Measurements from ENCODE around the gene MRM1. TPM values are rescaled to one million over a fixed set of nuclear protein-coding genes. Genes with fewer than 3 reads are reported as not detected.
A peak's percentile ranks its signal among the peaks of the same experiment; 100 is the strongest.

The MRM1 gene
- total and polyA plus RNA-seq, 2 experiments from 2014 or later: 7.6 to 20.4 TPM

DNA sequence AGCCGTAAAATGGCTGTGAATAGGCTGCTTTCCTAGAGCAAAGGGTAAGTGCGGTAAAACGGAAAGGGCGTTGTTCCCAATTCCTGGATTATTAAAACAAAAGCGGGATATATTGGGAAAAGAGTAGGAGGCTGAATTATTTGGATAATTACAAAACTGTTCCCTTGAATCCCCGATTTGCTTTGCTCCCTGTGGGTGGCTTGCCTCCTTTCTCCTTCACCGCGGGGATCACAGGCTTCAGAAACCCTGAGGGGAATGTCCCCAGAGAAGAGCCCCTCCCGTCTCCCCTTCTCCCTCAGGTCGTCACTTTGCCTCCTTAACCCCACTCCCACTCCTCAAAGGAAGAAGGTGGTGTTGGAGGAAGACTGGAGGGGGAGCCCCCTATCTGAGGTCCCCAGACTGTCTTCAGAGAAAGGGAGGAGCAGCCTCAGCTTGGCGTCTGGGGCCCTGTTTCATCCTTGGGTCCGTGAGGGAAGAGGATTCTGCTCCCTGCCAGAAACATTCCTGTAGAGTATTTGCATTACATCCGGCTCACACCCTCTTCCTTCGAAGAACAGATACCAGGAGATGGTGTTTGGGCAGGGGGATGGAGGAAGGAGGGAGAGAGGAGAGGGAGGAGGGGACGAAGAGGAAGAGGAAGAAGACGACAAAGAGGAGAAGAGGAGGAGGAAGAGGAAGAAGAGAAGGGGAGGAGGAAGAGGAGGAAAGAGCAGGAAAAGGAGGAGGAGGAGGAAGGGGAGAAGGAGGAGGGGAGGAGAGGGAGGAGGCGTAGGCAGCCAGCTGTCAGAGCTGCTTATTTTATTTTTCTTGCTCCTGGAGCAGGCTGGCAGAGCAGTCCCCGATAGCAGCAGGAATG lies 31.8 kb downstream of the MRM1 start:
- no peak overlapping the region for H3K27ac Mint-ChIP-seq
- H3K4me3 ChIP-seq: peak overlapping the region; percentile 46
- peaks cover 22% of the 10 kb centered on the region for H3K27me3 Mint-ChIP-seq (ENCODE audit: insufficient read depth, low read depth, poor library complexity)
- peak overlapping the region; percentile 47 for H3K4me3 Mint-ChIP-seq
- peak overlapping the region; percentile 73 for H2AFZ ChIP-seq
- H3K27me3 ChIP-seq (ENCODE audit: insufficient read depth): no peaks in the 10 kb centered on the region; the same call in none of the 2 replicates
- peak overlapping the region; percentile 80 for H3K4me2 ChIP-seq
- no peaks in the 10 kb centered on the region for H3K36me3 Mint-ChIP-seq (ENCODE audit: low read depth)
- H3K9me2 ChIP-seq (ENCODE audit: insufficient read depth): no peaks in the 10 kb centered on the region
- no peak overlapping the region for H3K27ac ChIP-seq (ENCODE audit: low read depth)
- peaks cover 23% of the 10 kb centered on the region for H3K4me1 ChIP-seq (ENCODE audit: insufficient read depth)
- H3K79me2 ChIP-seq (replicated peaks; ENCODE audit: insufficient read depth): no peaks in the 10 kb centered on the region
- TF ChIP-seq, protein P1, sequence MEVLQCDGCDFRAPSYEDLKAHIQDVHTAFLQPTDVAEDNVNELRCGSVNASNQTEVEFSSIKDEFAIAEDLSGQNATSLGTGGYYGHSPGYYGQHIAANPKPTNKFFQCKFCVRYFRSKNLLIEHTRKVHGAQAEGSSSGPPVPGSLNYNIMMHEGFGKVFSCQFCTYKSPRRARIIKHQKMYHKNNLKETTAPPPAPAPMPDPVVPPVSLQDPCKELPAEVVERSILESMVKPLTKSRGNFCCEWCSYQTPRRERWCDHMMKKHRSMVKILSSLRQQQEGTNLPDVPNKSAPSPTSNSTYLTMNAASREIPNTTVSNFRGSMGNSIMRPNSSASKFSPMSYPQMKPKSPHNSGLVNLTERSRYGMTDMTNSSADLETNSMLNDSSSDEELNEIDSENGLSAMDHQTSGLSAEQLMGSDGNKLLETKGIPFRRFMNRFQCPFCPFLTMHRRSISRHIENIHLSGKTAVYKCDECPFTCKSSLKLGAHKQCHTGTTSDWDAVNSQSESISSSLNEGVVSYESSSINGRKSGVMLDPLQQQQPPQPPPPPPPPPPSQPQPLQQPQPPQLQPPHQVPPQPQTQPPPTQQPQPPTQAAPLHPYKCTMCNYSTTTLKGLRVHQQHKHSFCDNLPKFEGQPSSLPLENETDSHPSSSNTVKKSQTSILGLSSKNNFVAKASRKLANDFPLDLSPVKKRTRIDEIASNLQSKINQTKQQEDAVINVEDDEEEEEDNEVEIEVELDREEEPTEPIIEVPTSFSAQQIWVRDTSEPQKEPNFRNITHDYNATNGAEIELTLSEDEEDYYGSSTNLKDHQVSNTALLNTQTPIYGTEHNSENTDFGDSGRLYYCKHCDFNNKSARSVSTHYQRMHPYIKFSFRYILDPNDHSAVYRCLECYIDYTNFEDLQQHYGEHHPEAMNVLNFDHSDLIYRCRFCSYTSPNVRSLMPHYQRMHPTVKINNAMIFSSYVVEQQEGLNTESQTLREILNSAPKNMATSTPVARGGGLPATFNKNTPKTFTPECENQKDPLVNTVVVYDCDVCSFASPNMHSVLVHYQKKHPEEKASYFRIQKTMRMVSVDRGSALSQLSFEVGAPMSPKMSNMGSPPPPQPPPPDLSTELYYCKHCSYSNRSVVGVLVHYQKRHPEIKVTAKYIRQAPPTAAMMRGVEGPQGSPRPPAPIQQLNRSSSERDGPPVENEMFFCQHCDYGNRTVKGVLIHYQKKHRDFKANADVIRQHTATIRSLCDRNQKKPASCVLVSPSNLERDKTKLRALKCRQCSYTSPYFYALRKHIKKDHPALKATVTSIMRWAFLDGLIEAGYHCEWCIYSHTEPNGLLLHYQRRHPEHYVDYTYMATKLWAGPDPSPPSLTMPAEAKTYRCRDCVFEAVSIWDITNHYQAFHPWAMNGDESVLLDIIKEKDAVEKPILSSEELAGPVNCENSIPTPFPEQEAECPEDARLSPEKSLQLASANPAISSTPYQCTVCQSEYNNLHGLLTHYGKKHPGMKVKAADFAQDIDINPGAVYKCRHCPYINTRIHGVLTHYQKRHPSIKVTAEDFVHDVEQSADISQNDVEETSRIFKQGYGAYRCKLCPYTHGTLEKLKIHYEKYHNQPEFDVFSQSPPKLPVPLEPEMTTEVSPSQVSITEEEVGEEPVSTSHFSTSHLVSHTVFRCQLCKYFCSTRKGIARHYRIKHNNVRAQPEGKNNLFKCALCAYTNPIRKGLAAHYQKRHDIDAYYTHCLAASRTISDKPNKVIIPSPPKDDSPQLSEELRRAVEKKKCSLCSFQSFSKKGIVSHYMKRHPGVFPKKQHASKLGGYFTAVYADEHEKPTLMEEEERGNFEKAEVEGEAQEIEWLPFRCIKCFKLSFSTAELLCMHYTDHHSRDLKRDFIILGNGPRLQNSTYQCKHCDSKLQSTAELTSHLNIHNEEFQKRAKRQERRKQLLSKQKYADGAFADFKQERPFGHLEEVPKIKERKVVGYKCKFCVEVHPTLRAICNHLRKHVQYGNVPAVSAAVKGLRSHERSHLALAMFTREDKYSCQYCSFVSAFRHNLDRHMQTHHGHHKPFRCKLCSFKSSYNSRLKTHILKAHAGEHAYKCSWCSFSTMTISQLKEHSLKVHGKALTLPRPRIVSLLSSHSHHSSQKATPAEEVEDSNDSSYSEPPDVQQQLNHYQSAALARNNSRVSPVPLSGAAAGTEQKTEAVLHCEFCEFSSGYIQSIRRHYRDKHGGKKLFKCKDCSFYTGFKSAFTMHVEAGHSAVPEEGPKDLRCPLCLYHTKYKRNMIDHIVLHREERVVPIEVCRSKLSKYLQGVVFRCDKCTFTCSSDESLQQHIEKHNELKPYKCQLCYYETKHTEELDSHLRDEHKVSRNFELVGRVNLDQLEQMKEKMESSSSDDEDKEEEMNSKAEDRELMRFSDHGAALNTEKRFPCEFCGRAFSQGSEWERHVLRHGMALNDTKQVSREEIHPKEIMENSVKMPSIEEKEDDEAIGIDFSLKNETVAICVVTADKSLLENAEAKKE (CRISPR knock-in tag; IDR thresholded peaks at IDR 0.05): no peak
- TF ChIP-seq, protein P2, sequence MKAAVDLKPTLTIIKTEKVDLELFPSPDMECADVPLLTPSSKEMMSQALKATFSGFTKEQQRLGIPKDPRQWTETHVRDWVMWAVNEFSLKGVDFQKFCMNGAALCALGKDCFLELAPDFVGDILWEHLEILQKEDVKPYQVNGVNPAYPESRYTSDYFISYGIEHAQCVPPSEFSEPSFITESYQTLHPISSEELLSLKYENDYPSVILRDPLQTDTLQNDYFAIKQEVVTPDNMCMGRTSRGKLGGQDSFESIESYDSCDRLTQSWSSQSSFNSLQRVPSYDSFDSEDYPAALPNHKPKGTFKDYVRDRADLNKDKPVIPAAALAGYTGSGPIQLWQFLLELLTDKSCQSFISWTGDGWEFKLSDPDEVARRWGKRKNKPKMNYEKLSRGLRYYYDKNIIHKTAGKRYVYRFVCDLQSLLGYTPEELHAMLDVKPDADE (IDR thresholded peaks at IDR 0.05): no peak; the same call in 1 of the 2 replicates
- TF ChIP-seq EZH2 (IDR thresholded peaks at IDR 0.05; ENCODE audit: low read depth, unreplicated experiment) (no peak), CREB1 (CRISPR knock-in tag; IDR thresholded peaks at IDR 0.05; ENCODE audit: low read depth) (no peak), POLR2AphosphoS5 (IDR thresholded peaks at IDR 0.05; ENCODE audit: low read depth) (no peak), EZH2phosphoT487 (IDR thresholded peaks at IDR 0.05; ENCODE audit: unreplicated experiment) (no peak), ZNF114 (CRISPR knock-in tag; IDR thresholded peaks at IDR 0.05) (no peak), JUNB (IDR thresholded peaks at IDR 0.05; ENCODE audit: unreplicated experiment) (no peak), REST (IDR thresholded peaks at IDR 0.05; ENCODE audit: unreplicated experiment) (no peak), STAT1 (IDR thresholded peaks at IDR 0.05; ENCODE audit: unreplicated experiment) (no peak), NANOG (IDR thresholded peaks at IDR 0.05; ENCODE audit: borderline replicate concordance) (no peak), ZNF331 (CRISPR knock-in tag; IDR thresholded peaks at IDR 0.05; ENCODE audit: low read depth) (no peak)
- TF ChIP-seq, protein P3, sequence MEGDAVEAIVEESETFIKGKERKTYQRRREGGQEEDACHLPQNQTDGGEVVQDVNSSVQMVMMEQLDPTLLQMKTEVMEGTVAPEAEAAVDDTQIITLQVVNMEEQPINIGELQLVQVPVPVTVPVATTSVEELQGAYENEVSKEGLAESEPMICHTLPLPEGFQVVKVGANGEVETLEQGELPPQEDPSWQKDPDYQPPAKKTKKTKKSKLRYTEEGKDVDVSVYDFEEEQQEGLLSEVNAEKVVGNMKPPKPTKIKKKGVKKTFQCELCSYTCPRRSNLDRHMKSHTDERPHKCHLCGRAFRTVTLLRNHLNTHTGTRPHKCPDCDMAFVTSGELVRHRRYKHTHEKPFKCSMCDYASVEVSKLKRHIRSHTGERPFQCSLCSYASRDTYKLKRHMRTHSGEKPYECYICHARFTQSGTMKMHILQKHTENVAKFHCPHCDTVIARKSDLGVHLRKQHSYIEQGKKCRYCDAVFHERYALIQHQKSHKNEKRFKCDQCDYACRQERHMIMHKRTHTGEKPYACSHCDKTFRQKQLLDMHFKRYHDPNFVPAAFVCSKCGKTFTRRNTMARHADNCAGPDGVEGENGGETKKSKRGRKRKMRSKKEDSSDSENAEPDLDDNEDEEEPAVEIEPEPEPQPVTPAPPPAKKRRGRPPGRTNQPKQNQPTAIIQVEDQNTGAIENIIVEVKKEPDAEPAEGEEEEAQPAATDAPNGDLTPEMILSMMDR (conservative IDR thresholded peaks at IDR 0.05; ENCODE audit: low read depth in 2 of 2): no peak
- peaks cover 40% of the 10 kb centered on the region for H3K4me1 Mint-ChIP-seq
- ATAC-seq (peak; percentile 74), DNase-seq (ENCODE audit: low spot score) (peak; percentile 84)
- H3K36me3 ChIP-seq (ENCODE audit: insufficient read depth): no peaks in the 10 kb centered on the region
- no peaks in the 10 kb centered on the region for H3K9me3 Mint-ChIP-seq
- no peaks in the 10 kb centered on the region for H4K20me1 ChIP-seq (replicated peaks; ENCODE audit: insufficient read depth)
- peaks cover 6% of the 10 kb centered on the region; the same call in 1 of the 2 replicates for H3F3A ChIP-seq (replicated peaks; ENCODE audit: low read depth)
